PC-9 (cell line): Measurements from ENCODE around the gene UBE2U. TPM values are rescaled to one million over a fixed set of nuclear protein-coding genes. Genes with fewer than 3 reads are reported as not detected.

Experiments used
- BruUV-seq: library from RNA; stranded (reverse); fragments of 400-500 nt; replicated peaks from 2 replicates; lab custom pipeline; 2021; lab: Mats Ljungman, UMichigan
- CTCF ChIA-PET: fragments of 300-600 bp; sonication (Branson Sonifier 250); formaldehyde crosslinking; loops from one replicate; lab custom pipeline; 2022; ENCODE audit warnings: antibody characterized with exemption; lab: Charles Lee
- POLR2A ChIA-PET: fragments of 300-600 bp; sonication (Branson Sonifier 250); formaldehyde crosslinking; loops from one replicate; lab custom pipeline; 2022; ENCODE audit warnings: antibody characterized with exemption; ENCODE audit not compliant: unreplicated experiment; lab: Charles Lee
- DNase-seq, 2 experiments: peaks; one replicate each; pipeline versions ENCODE4 v3.0.0 to v3.0.0-alpha.2; 2015 to 2022; ENCODE audit warnings: mixed read lengths in 1 of 2
- H2AFZ ChIP-seq: fragments of 200-600 bp; sonication (generic); 2 replicates; pipeline ENCODE4 v1.8.1; 2017; ENCODE audit warnings: antibody characterized with exemption
- H3F3A ChIP-seq: fragments of 200-600 bp; sonication (generic); 2 replicates; pipeline ENCODE4 v1.8.1; 2017; ENCODE audit warnings: antibody characterized with exemption, mild to moderate bottlenecking, low read depth; ENCODE audit not compliant: insufficient read depth
- H3K27ac ChIP-seq: fragments of 200-600 bp; sonication (generic); 2 replicates; pipeline ENCODE4 v1.6.1; 2016; ENCODE audit warnings: mixed run types
- H3K27me3 ChIP-seq: fragments of 200-600 bp; sonication (generic); 2 replicates; pipeline ENCODE4 v1.6.1; 2016; ENCODE audit warnings: low read depth, mixed run types; ENCODE audit not compliant: insufficient read depth
- H3K36me3 ChIP-seq: fragments of 200-600 bp; sonication (generic); 2 replicates; pipeline ENCODE4 v1.6.1; 2016; ENCODE audit warnings: low read depth, mixed run types
- H3K4me1 ChIP-seq: fragments of 200-600 bp; sonication (generic); replicated peaks from 2 replicates; pipeline ENCODE4 v1.6.1; 2016; ENCODE audit warnings: mixed run types; ENCODE audit not compliant: insufficient read depth
- H3K4me2 ChIP-seq: fragments of 200-600 bp; sonication (generic); 2 replicates; pipeline ENCODE4 v1.6.1; 2017; ENCODE audit warnings: mixed run types
- H3K4me3 ChIP-seq: fragments of 200-600 bp; sonication (generic); 2 replicates; pipeline ENCODE4 v1.6.1; 2016; ENCODE audit warnings: mixed run types
- H3K79me2 ChIP-seq: fragments of 200-600 bp; sonication (generic); 2 replicates; pipeline ENCODE4 v1.6.1; 2017; ENCODE audit warnings: low read depth, mixed run types
- H3K9me2 ChIP-seq: fragments of 200-600 bp; sonication (generic); 2 replicates; pipeline ENCODE4 v1.8.1; 2017; ENCODE audit warnings: mild to moderate bottlenecking; ENCODE audit not compliant: insufficient read depth
- H3K9me3 ChIP-seq: fragments of 200-600 bp; sonication (generic); 2 replicates; pipeline ENCODE4 v1.8.1; 2016; ENCODE audit warnings: low read depth; ENCODE audit not compliant: insufficient read depth
- H4K20me1 ChIP-seq: fragments of 200-600 bp; sonication (generic); 2 replicates; pipeline ENCODE4 v1.8.1; 2017; ENCODE audit not compliant: insufficient read depth
- CTCF ChIP-seq: fragments of 200-600 bp; sonication (generic); conservative IDR thresholded peaks from 2 replicates; pipeline ENCODE4 v1.6.1; 2017; ENCODE audit warnings: mixed run types, antibody characterized with exemption, mild to moderate bottlenecking, moderate library complexity
- EZH2 ChIP-seq: fragments of 200-600 bp; sonication (generic); IDR thresholded peaks from 2 replicates; pipeline ENCODE4 v1.8.0; 2017; ENCODE audit warnings: antibody characterized with exemption, low read depth
- intact Hi-C: fragments of 100-400 bp; cut with micrococcal nuclease; formaldehyde crosslinking; loops from one replicate; pipeline ENCODE4 v1.10.0; 2022; ENCODE audit not compliant: unreplicated experiment
- total RNA-seq: library from RNA; stranded (reverse); gene quantifications from 2 replicates; pipeline ENCODE4 v1.2.3, GENCODE V29; 2021

Gene UBE2U
- total RNA-seq, 1 experiment from 2014 or later, result not detected

GRCh38 chr1:64295136-64295535 lies 91.7 kb downstream of the UBE2U start:
- POLR2A ChIA-PET, result no interaction called here
- H3K4me2 ChIP-seq, result no peak overlapping the region

GRCh38 chr1:64295561-64295960 lies 92.1 kb downstream of the UBE2U start:
- POLR2A ChIA-PET, result no interaction called here
- DNase-seq, result no peak
- Histone ChIP-seq H3F3A (no peaks in the 10 kb centered on the region), H4K20me1 (no peaks in the 10 kb centered on the region), H3K36me3 (no peaks in the 10 kb centered on the region), H3K79me2 (no peaks in the 10 kb centered on the region), H3K9me2 (no peaks in the 10 kb centered on the region), H3K4me1 (peaks cover 9% of the 10 kb centered on the region; the same call in 1 of the 2 replicates), H3K27me3 (no peaks in the 10 kb centered on the region), H2AFZ (no peak overlapping the region), H3K9me3 (peaks cover 17% of the 10 kb centered on the region; the same call in 1 of the 2 replicates), H3K4me3 (no peak overlapping the region), H3K4me2 (no peak overlapping the region), H3K27ac (no peak overlapping the region)
- no TSS peak for BruUV-seq
- intact Hi-C loops, result no loop called here
- CTCF ChIA-PET, result no interaction called here
- TF ChIP-seq EZH2 (no peak), CTCF (no peak)

More at GRCh38 chr1:64295136-64295535, 91.7 kb downstream of the UBE2U start:
- Histone ChIP-seq H3K36me3 (no peaks in the 10 kb centered on the region), H3F3A (no peaks in the 10 kb centered on the region), H3K27ac (no peak overlapping the region), H3K79me2 (no peaks in the 10 kb centered on the region), H3K27me3 (no peaks in the 10 kb centered on the region), H3K4me3 (no peak overlapping the region), H4K20me1 (no peaks in the 10 kb centered on the region), H3K9me3 (peaks cover 17% of the 10 kb centered on the region; the same call in 1 of the 2 replicates), H2AFZ (no peak overlapping the region), H3K4me1 (peaks cover 9% of the 10 kb centered on the region; the same call in 1 of the 2 replicates), H3K9me2 (no peaks in the 10 kb centered on the region)
- TF ChIP-seq EZH2, result no peak
- TF ChIP-seq CTCF, result no peak
- CTCF ChIA-PET, result no interaction called here
- no peak for DNase-seq
- BruUV-seq, result no TSS peak
- intact Hi-C loops, result no loop called here

GRCh38 chr1:64296459-64296858 lies 93.0 kb downstream of the UBE2U start:
- no peaks in the 10 kb centered on the region for H3K9me2 ChIP-seq
- POLR2A ChIA-PET, result no interaction called here
- no peak overlapping the region for H2AFZ ChIP-seq
- BruUV-seq, result no TSS peak
- H3K36me3 ChIP-seq, result no peaks in the 10 kb centered on the region
- no peak overlapping the region for H3K27ac ChIP-seq
- no peaks in the 10 kb centered on the region for H3K79me2 ChIP-seq
- intact Hi-C loops, result no loop called here
- no peaks in the 10 kb centered on the region for H3K27me3 ChIP-seq
- TF ChIP-seq EZH2 (no peak), CTCF (no peak)
- H3K4me3 ChIP-seq, result no peak overlapping the region
- DNase-seq, result no peak
- peaks cover 9% of the 10 kb centered on the region; the same call in 1 of the 2 replicates for H3K4me1 ChIP-seq
- no peaks in the 10 kb centered on the region for H4K20me1 ChIP-seq
- no peak overlapping the region for H3K4me2 ChIP-seq
- CTCF ChIA-PET, result no interaction called here
- peaks cover 17% of the 10 kb centered on the region; the same call in 1 of the 2 replicates for H3K9me3 ChIP-seq
- H3F3A ChIP-seq, result no peaks in the 10 kb centered on the region
